GM12892 (cell line): ENCODE results near the gene CCNF.
"Not testable (repeated sequence)": the region's sequence is repeated elsewhere in the genome, so short reads cannot be mapped to it uniquely, and the experiment has no call there.

Experiments used
- DNase-seq: peaks from one replicate; pipeline ENCODE4 v3.0.0; 2011; ENCODE audit not compliant: insufficient read length
- FAIRE-seq: peaks from 2 replicates; lab custom pipeline; 2011; peaks lifted over from hg19 to GRCh38; lab: Jason Lieb, UNC
- POLR2A ChIP-seq: IDR thresholded peaks from 2 replicates; pipeline ENCODE4 v1.6.1; 2011; ENCODE audit warnings: low read depth, low read length, control low read depth
- POLR2AphosphoS5 ChIP-seq: IDR thresholded peaks from 2 replicates; pipeline ENCODE4 v1.6.1; 2011; ENCODE audit warnings: low read depth, low read length, control low read depth
- TAF1 ChIP-seq: IDR thresholded peaks from 2 replicates; pipeline ENCODE4 v1.6.1; 2011; ENCODE audit warnings: low read depth, mild to moderate bottlenecking, control low read depth, low read length, borderline replicate concordance

Gene CCNF

GRCh38 chr16:2429771-2430663, 770 bp downstream of the CCNF start:
- no peak for TF ChIP-seq POLR2A
- DNase-seq (no peak), FAIRE-seq (peak; percentile 85)

DNA sequence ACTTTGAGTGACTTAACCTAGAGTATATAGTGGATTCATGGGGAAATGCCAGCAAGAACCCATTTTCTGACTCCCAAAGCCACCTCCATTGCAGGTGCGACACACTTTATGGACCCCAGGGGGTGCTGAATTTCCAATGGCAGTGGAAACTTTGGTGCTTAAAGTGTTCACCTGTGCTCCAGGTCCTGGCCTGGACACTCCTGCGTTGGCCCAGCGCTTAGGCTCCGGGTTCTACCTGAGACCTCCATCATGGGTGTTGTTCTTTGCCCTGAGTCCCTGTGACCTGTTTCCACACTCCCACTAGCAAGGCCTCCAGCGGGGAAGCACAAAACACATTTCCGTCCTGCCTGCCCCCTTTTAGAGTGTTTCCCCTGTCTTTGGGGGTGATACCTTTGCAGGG, 3.0 kb downstream of the CCNF start:
- DNase-seq: no peak
- FAIRE-seq: no peak
- TF ChIP-seq POLR2AphosphoS5 (no peak), TAF1 (no peak)

DNA sequence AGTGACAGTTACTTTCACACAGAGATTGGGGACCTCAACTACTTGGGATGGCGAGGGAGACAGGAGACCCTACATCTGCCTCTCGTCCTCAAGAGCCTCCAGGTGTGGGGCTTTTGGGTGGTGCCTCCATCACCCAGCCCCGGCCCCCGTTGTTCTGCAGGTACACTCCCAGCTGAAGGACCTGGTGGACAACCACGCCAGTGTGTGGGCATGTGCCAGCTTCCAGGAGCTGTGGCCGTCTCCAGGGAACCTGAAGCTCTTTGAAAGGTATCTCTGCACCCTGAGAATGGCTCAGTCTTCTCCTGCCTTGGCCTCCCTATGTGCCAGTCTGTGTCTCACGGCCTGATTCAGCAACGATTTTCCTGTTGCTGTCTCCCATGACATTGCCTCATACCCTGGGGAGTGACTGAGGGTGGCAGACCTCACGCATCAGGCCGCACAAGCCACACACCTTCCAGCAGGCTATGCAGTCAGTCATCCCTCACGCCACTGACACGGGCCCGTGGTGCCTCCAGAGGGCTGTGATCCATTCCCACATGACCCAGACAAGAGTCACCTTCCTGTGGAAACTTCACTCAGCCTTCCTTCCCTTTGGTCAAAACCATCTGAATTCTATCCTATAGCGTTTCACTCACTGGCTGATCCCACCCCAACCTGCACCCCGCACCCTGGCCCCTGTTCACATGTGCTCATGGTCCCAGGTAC, 3.7 kb downstream of the CCNF start:
- no peak for DNase-seq
- no peak for FAIRE-seq
- TF ChIP-seq POLR2AphosphoS5: no peak
- no peak for TF ChIP-seq TAF1
- no peak for TF ChIP-seq POLR2A

DNA sequence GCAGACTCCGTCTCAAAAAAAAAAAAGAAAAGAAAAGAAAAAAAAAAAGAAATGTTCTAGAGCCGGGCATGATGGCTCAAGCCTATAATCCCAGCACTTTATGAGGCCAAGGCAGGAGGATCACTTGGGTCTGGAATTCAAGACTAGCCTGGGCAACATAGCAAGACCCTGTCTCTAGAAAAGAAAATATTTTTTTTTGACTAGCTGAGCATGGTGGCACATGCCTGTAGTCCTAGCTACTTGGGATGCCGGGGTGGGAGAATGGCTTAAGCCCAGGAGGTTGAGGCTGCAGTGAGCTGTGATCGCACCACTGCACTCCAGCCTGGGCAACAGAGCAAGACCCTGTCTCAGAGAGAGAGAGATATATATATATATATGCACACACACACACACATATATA, 6.0 kb downstream of the CCNF start:
- DNase-seq, FAIRE-seq: not testable (repeated sequence)

DNA sequence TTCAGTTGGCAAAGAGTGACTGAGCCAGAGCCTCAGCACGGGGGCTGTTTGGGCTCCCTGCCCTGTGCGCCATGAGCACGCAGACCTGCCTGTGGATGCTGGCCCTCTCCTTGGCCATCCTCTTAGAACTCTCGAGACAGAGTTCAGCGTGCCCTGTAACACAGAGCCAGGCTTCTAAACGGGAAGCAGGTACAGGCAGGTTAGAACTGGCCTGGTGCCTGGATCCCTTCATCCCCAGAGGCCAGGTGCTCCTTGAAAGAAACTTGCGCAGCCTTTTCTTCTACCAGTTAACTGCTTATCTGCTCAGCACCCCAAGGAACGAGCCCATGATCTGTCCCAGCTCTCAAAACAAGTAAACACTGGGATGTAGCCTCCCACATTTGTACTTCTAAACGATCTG, 6.9 kb downstream of the CCNF start:
- TF ChIP-seq TAF1 (no peak), POLR2A (no peak), POLR2AphosphoS5 (no peak)
- FAIRE-seq (no peak), DNase-seq (no peak)

GRCh38 chr16:2437032-2437790, 8.0 kb downstream of the CCNF start:
- TF ChIP-seq POLR2A (no peak), POLR2AphosphoS5 (no peak), TAF1 (no peak)
- DNase-seq (no peak), FAIRE-seq (no peak)

DNA sequence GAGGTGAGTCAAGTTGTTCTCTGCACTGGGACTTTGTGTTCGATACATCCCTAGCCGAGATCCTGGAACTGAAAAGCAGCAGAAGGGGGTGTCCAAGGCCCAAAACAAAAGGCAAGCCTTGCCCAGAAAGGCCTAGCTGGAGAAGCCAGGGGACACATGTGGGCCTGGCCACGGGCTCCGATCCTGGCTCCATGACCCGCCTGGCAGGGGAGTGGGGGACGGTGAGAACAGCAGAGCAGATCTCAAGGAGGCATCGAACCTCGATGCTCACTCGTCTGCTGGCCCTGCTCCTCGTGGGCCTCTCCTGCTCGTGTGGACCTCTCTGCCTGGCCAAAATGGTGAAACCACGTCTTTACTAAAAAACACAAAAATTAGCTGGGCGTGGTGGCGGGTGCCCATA, 8.9 kb downstream of the CCNF start:
- DNase-seq: no peak
- TF ChIP-seq TAF1 (no peak), POLR2A (no peak), POLR2AphosphoS5 (no peak)
- FAIRE-seq: no peak

- FAIRE-seq (no peak), DNase-seq (no peak)
- TF ChIP-seq POLR2A (no peak), POLR2AphosphoS5 (no peak)
These were observed 10.4 kb downstream of the CCNF start for GRCh38 chr16:2439598-2439997.

- FAIRE-seq, DNase-seq: not testable (repeated sequence)
These were observed 12.0 kb downstream of the CCNF start for GRCh38 chr16:2441143-2441804.

GRCh38 chr16:2443555-2443954, 14.3 kb downstream of the CCNF start:
- FAIRE-seq (no peak), DNase-seq (no peak)
- TF ChIP-seq TAF1 (no peak), POLR2A (no peak), POLR2AphosphoS5 (no peak)

- no peak for DNase-seq
- TF ChIP-seq TAF1 (no peak), POLR2AphosphoS5 (no peak)
These were observed 18.8 kb downstream of the CCNF start for GRCh38 chr16:2447920-2448583.

DNA sequence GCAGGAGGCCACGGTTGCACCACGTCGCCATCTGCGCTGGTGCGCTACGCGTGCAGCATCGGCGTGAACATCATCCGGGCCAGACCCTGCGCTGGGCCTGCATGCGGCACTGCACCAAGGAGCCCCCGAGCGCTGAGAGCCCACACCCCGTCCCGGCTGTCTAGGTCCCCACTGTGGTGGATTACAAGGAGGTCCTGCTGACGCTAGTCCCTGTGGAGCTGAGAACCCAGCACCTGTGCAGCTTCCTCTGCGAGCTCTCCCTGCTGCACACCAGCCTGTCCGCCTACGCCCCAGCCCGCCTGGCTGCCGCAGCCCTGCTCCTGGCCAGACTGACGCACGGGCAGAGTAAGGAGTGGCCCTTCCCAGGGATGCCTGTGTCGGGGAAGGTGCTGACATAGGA, 19.9 kb downstream of the CCNF start:
- FAIRE-seq (no peak), DNase-seq (no peak)
- TF ChIP-seq POLR2AphosphoS5: no peak
- no peak for TF ChIP-seq POLR2A
- no peak for TF ChIP-seq TAF1

More at GRCh38 chr16:2447920-2448583, 18.8 kb downstream of the CCNF start:
- FAIRE-seq: no peak
